ENCODE data around the gene NT5C1B.

GRCh38 chr2:18559531-18560030 lies 29.8 kb downstream of the NT5C1B start:
- TF ChIP-seq CTCF (IDR thresholded peaks at IDR 0.05) = no peak
- TF ChIP-seq POLR2A (IDR thresholded peaks at IDR 0.05) = no peak
- TF ChIP-seq EP300 (IDR thresholded peaks at IDR 0.05; ENCODE audit: low read depth) = no peak
- TF ChIP-seq POLR2AphosphoS5 (IDR thresholded peaks at IDR 0.05) = no peak

Data from transverse colon (tissue), 4 donors.